ENCODE measurements around the gene SPTSSB. TPM values are rescaled to one million over a fixed set of nuclear protein-coding genes. Genes with fewer than 3 reads are reported as not detected.

Gene SPTSSB
- total RNA-seq, 1 experiment from 2014 or later, result 2.9 TPM

DNA sequence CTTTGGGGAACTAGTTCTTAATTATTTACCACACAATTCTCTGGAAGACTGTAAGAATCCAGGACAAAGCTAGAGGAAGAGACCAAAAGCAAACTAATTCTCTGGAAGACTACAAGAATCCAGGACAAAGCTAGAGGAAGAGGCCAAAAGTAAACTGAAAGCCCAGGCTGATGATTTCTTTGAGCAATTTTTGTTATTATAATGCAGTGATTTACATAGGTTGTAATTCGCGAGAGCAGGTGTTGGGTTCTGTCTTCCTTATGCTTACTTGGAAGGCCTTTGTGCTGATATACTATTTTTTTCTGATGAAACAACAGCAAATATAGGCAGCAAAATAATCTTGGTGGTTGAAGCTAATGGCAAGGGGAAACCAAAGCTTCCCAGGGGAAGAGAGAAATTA, 5.2 kb downstream of the SPTSSB start:
- ChIA-PET RAD21 (ENCODE audit: low non-redundant PET in 1 of 2, low total read pairs in 2 of 2, uncharacterized antibody in 2 of 2, unreplicated experiment in 2 of 2) (no interaction called here), CTCF (no interaction called here), POLR2A (no interaction called here)
- Histone ChIP-seq H4K20me1 (ENCODE audit: insufficient read depth) (no peaks in the 10 kb centered on the region), H3K79me2 (ENCODE audit: insufficient read depth, low read length) (no peaks in the 10 kb centered on the region), H3K9ac (ENCODE audit: low read length) (no peak overlapping the region), H3K4me3 (replicated peaks in 1 of 2; ENCODE audit: low read depth in 1 of 2, low read length in 2 of 2) (no peak overlapping the region), H3K27ac (ENCODE audit: low read depth, low read length) (no peak overlapping the region), H3K9me2 (ENCODE audit: insufficient read depth) (no peaks in the 10 kb centered on the region), H3K4me1 (ENCODE audit: control insufficient read depth in 1 of 2, insufficient read depth in 2 of 2, low read length in 2 of 2) (peaks cover 5 to 7% of the 10 kb centered on the region in 2 experiments; a peak in 2 of 4 replicates), H3K36me3 (ENCODE audit: control insufficient read depth in 1 of 2, insufficient read depth in 2 of 2, low read length in 2 of 2) (no peaks in the 10 kb centered on the region), H3K4me2 (ENCODE audit: low read length) (no peak overlapping the region), H2AFZ (ENCODE audit: low read depth, low read length, poor library complexity, severe bottlenecking) (no peak overlapping the region), H3K9me3 (ENCODE audit: control insufficient read depth in 1 of 2, insufficient read depth in 1 of 2, low read depth in 1 of 2, low read length in 2 of 2) (no peaks in the 10 kb centered on the region), H3K27me3 (ENCODE audit: insufficient read depth, low read length) (no peaks in the 10 kb centered on the region)
- no peak for DNase-seq (ENCODE audit: low read depth, low spot score)
- no peak for ATAC-seq
- BruUV-seq (replicated peaks), result no TSS peak
- TF ChIP-seq EZH2 (IDR thresholded peaks at IDR 0.05), result no peak
- no peak for TF ChIP-seq POLR2A (IDR thresholded peaks at IDR 0.05; ENCODE audit: borderline replicate concordance, extremely low read depth, insufficient read depth, insufficient read length)
- no peak for TF ChIP-seq EZH2phosphoT487 (IDR thresholded peaks at IDR 0.05; ENCODE audit: borderline replicate concordance)
- TF ChIP-seq EGR1 (IDR thresholded peaks at IDR 0.05; ENCODE audit: low read depth), result no peak
- no peak for TF ChIP-seq ATF3 (IDR thresholded peaks at IDR 0.05)
- TF ChIP-seq JUND (IDR thresholded peaks at IDR 0.05), result no peak
- TF ChIP-seq YY1 (IDR thresholded peaks at IDR 0.05; ENCODE audit: extremely low read depth, insufficient replicate concordance, low read depth, low read length), result no peak
- TF ChIP-seq SP1 (IDR thresholded peaks at IDR 0.05; ENCODE audit: low read depth), result no peak
- TF ChIP-seq, protein P1, sequence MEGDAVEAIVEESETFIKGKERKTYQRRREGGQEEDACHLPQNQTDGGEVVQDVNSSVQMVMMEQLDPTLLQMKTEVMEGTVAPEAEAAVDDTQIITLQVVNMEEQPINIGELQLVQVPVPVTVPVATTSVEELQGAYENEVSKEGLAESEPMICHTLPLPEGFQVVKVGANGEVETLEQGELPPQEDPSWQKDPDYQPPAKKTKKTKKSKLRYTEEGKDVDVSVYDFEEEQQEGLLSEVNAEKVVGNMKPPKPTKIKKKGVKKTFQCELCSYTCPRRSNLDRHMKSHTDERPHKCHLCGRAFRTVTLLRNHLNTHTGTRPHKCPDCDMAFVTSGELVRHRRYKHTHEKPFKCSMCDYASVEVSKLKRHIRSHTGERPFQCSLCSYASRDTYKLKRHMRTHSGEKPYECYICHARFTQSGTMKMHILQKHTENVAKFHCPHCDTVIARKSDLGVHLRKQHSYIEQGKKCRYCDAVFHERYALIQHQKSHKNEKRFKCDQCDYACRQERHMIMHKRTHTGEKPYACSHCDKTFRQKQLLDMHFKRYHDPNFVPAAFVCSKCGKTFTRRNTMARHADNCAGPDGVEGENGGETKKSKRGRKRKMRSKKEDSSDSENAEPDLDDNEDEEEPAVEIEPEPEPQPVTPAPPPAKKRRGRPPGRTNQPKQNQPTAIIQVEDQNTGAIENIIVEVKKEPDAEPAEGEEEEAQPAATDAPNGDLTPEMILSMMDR (IDR thresholded peaks at IDR 0.05 in 2 of 3, conservative IDR thresholded peaks at IDR 0.05 in 1 of 3; ENCODE audit: borderline replicate concordance in 1 of 3, insufficient read depth in 1 of 3, low read depth in 2 of 3, low read length in 2 of 3), result no peak
- TF ChIP-seq CEBPB (IDR thresholded peaks at IDR 0.05; ENCODE audit: low read depth), result no peak
- TF ChIP-seq SRF (IDR thresholded peaks at IDR 0.05; ENCODE audit: low read depth), result no peak
- TF ChIP-seq CBX3 (IDR thresholded peaks at IDR 0.05; ENCODE audit: low read depth), result no peak
- TF ChIP-seq TCF7L2 (IDR thresholded peaks at IDR 0.05; ENCODE audit: borderline replicate concordance, extremely low read depth, insufficient read depth, insufficient read length), result no peak
- intact Hi-C loops (cut with micrococcal nuclease), result no loop called here
